Muscle layer of duodenum (tissue), 2 donors: Measurements from ENCODE around the gene KIAA0319L.

Experiments
- H3K27ac ChIP-seq: one replicate; pipeline ENCODE4 v1.7.0; 2013; ENCODE audit warnings: mild to moderate bottlenecking, low read length
- H3K27me3 ChIP-seq: one replicate; pipeline ENCODE4 v1.7.0; 2013; ENCODE audit warnings: low read depth, mild to moderate bottlenecking, control low read depth, low read length
- H3K36me3 ChIP-seq, 2 donors: one replicate each; pipeline ENCODE4 v1.7.0; 2013; ENCODE audit warnings: low read length in 2 of 2, control low read depth in 1 of 2, mild to moderate bottlenecking in 1 of 2; ENCODE audit not compliant: insufficient read depth in 2 of 2, control insufficient read depth in 1 of 2
- H3K4me1 ChIP-seq, 2 donors: one replicate each; pipeline ENCODE4 v1.7.0; 2013; ENCODE audit warnings: low read length in 2 of 2, mild to moderate bottlenecking in 2 of 2, control low read depth in 1 of 2, moderate library complexity in 1 of 2; ENCODE audit not compliant: insufficient read depth in 2 of 2, control insufficient read depth in 1 of 2
- H3K4me3 ChIP-seq, 2 donors: one replicate each; pipeline ENCODE4 v1.7.0; 2013; ENCODE audit warnings: low read length in 2 of 2, low read depth in 1 of 2, mild to moderate bottlenecking in 1 of 2
- H3K9me3 ChIP-seq, 2 donors: one replicate each; pipeline ENCODE4 v1.7.0; 2013; ENCODE audit warnings: low read length in 2 of 2, control low read depth in 1 of 2, mild to moderate bottlenecking in 1 of 2; ENCODE audit not compliant: control insufficient read depth in 1 of 2
- donor health status: healthy.

KIAA0319L gene

GRCh38 chr1:35560256-35561225 is 3.3 kb upstream of the KIAA0319L start:
- H3K4me3 ChIP-seq = peak overlapping the region in 1 of 2 donors; percentile 9
- H3K27ac ChIP-seq = no peak overlapping the region
- peaks cover 5 to 16% of the 10 kb centered on the region in 2 donors for H3K36me3 ChIP-seq
- H3K4me1 ChIP-seq = peaks cover 13 to 48% of the 10 kb centered on the region in 2 donors
- H3K27me3 ChIP-seq = no peaks in the 10 kb centered on the region
- no peaks in the 10 kb centered on the region for H3K9me3 ChIP-seq

- Histone ChIP-seq H3K9me3 (no peaks in the 10 kb centered on the region), H3K4me3 (peak overlapping the region in 1 of 2 donors; percentile 96), H3K27ac (no peak overlapping the region), H3K27me3 (no peaks in the 10 kb centered on the region), H3K36me3 (peaks cover 5 to 16% of the 10 kb centered on the region in 2 donors), H3K4me1 (peaks cover 19 to 59% of the 10 kb centered on the region in 2 donors)
Observed at GRCh38 chr1:35559317-35559944, 2.2 kb upstream of the KIAA0319L start.

DNA sequence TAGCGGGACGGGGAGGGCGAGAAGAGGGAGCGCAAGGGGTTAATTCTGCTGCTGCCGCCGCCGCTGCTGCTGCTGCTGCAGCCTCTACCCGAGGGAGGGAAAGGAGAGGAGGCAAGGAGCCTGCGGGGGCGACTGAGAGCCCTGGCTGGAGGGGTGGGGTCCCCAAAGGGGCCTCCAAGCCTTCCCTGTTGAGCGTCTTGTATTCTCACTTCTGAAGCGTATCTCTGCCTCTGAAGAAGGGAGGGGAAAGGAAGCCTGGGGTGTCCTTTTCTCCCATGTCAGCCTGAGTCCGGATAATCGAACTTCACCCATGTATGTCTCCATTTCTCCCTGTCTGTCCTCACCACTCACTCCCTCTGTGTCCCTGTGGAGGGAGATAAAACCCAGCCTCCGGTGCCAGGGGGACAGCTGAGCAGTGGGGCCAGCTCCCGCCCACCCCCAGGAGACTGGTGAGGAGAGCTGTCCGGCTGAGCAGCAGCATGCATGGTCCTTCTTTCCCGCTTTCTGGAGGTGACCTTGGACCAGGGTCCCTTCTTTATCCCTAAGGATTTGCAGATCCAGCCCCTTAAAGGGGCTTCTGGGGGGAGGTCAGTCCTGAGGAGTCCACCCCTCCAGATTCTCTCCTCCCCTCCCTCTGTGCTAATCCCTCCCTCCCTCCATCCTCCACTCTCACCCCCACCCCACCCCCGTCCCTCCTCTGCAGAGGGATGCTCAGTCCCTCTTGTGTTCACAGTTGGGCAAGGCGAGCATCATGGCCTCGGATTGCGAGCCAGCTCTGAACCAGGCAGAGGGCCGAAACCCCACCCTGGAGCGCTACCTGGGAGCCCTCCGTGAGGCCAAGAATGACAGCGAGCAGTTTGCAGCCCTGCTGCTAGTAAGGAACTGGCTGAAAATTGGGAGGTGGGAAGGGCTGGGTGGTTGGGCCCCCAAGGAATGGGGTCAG is 1.4 kb upstream of the KIAA0319L start:
- peaks cover 19 to 63% of the 10 kb centered on the region in 2 donors for H3K4me1 ChIP-seq
- H3K27me3 ChIP-seq = no peaks in the 10 kb centered on the region
- H3K27ac ChIP-seq = peak overlapping the region; percentile 41
- H3K9me3 ChIP-seq = no peaks in the 10 kb centered on the region
- H3K4me3 ChIP-seq = peak overlapping the region; percentile 83 to 96
- H3K36me3 ChIP-seq = peaks cover 7 to 13% of the 10 kb centered on the region in 2 donors

GRCh38 chr1:35557611-35558373 is 589 bp upstream of the KIAA0319L start, which contains the start of gene NCDN:
NCDN (plus strand) TSS chr1:35557799; CDS start chr1:35558191, 392 bp downstream.
- no peaks in the 10 kb centered on the region for H3K9me3 ChIP-seq
- peak within 1 kb of the TSS; percentile 41 for H3K27ac ChIP-seq
- H3K4me1 ChIP-seq = peaks cover 19 to 63% of the 10 kb centered on the region in 2 donors
- H3K4me3 ChIP-seq = peak within 1 kb of the TSS; percentile 83 to 96
- H3K27me3 ChIP-seq = no peaks in the 10 kb centered on the region
- peaks cover 10 to 11% of the 10 kb centered on the region in 2 donors for H3K36me3 ChIP-seq

DNA sequence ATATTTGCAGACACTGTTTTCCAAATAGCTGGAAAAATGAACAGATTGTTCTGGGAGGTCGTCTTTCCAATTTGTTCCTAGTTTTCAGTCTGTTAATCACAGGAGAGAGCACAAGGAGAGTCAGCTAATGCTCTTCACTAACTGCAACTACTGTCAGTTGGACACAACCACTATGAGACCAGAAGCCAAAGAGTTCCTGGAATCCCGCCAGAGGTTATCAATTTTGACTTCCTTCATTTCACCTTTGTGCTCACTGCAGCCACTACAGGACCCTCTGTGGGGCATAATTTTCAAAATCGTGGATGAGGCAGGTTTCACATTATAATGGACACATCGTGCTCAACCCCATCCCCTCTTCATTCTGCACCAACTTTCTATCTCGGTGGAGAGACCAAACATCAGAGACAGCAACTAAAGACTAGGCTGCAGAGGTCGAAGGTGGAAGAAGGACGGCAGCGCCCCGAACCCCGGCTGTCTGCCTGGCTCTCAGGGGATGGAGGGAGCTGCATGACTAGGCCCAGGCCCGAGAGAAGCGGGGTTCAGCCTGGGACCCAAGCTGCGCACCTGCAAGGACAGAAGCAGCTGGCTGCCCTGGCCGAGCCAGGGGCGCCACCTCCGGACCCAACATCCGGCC is 602 bp downstream of the KIAA0319L start:
- Histone ChIP-seq H3K4me3 (peak overlapping the region; percentile 83 to 96), H3K27me3 (no peaks in the 10 kb centered on the region), H3K9me3 (no peaks in the 10 kb centered on the region), H3K27ac (peak overlapping the region; percentile 41), H3K4me1 (peaks cover 19 to 62% of the 10 kb centered on the region in 2 donors), H3K36me3 (peaks cover 7 to 17% of the 10 kb centered on the region in 2 donors)

- peaks cover 9 to 22% of the 10 kb centered on the region in 2 donors for H3K36me3 ChIP-seq
- no peaks in the 10 kb centered on the region for H3K9me3 ChIP-seq
- H3K4me1 ChIP-seq = peaks cover 19 to 54% of the 10 kb centered on the region in 2 donors
- H3K27me3 ChIP-seq = no peaks in the 10 kb centered on the region
- H3K27ac ChIP-seq = peak overlapping the region; percentile 21
- peak overlapping the region; percentile 83 to 96 for H3K4me3 ChIP-seq
Observed at GRCh38 chr1:35555601-35556477, 1.4 kb downstream of the KIAA0319L start.

DNA sequence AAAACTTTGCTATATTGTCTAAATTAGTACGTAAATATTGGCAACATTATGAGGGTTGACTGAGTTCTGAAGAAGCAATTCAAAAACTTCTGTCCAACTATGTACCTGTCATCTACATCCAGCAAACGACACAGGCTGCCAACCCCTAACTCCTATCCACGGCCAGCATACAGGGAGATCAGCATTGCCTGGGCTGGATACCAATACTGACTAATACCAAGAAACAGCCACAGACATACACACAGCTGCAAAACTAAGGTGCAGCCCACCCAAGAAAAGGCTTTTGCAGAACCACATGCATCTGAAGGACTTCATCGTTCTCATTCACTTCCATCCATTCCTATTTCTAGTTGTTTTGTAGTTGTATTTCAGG is 2.0 kb downstream of the KIAA0319L start:
- Histone ChIP-seq H3K4me1 (peaks cover 19 to 48% of the 10 kb centered on the region in 2 donors), H3K27me3 (no peaks in the 10 kb centered on the region), H3K9me3 (no peaks in the 10 kb centered on the region), H3K36me3 (peaks cover 10 to 22% of the 10 kb centered on the region in 2 donors), H3K4me3 (peak overlapping the region in 1 of 2 donors; percentile 83), H3K27ac (peak overlapping the region; percentile 21)

GRCh38 chr1:35554266-35555211 is 2.7 kb downstream of the KIAA0319L start:
- Histone ChIP-seq H3K27ac (no peak overlapping the region), H3K36me3 (peaks cover 10 to 29% of the 10 kb centered on the region in 2 donors), H3K4me3 (no peak overlapping the region), H3K9me3 (no peaks in the 10 kb centered on the region), H3K27me3 (no peaks in the 10 kb centered on the region), H3K4me1 (peaks cover 19 to 44% of the 10 kb centered on the region in 2 donors)
